IPS-18c (cell line): Measurements from ENCODE around the gene ZNF512.
"Not testable (repeated sequence)": the region's sequence is repeated elsewhere in the genome, so short reads cannot be mapped to it uniquely, and the experiment has no call there.

Experiments
- H3K4me3 ChIP-seq: 2 replicates; pipeline ENCODE4 v1.7.0; 2013; ENCODE audit warnings: low read depth, mild to moderate bottlenecking, low read length, moderate library complexity; ENCODE audit not compliant: insufficient read depth
- H3K9me3 ChIP-seq: one replicate; pipeline ENCODE4 v1.6.1; 2013; ENCODE audit warnings: mild to moderate bottlenecking, low read length, moderate library complexity; ENCODE audit not compliant: control insufficient read depth, insufficient read depth

Gene ZNF512

GRCh38 chr2:27582695-27583389 lies at the start of gene ZNF512:
Gene ZNF512 (plus strand): TSS chr2:27583042. CDS start chr2:27583113, 71 bp downstream.
- Histone ChIP-seq H3K9me3 (no peaks in the 10 kb centered on the region), H3K4me3 (peak within 1 kb of the TSS; percentile 79)

- Histone ChIP-seq H3K9me3 (peaks cover 3% of the 10 kb centered on the region), H3K4me3 (no peak overlapping the region)
Observed at GRCh38 chr2:27537287-27537686, 45.6 kb upstream of the ZNF512 start.

- not testable (repeated sequence) for H3K9me3 ChIP-seq, H3K4me3 ChIP-seq
Observed at GRCh38 chr2:27538839-27539450, 43.9 kb upstream of the ZNF512 start.

GRCh38 chr2:27539649-27540048 lies 43.2 kb upstream of the ZNF512 start:
- not testable (repeated sequence) for H3K9me3 ChIP-seq, H3K4me3 ChIP-seq

GRCh38 chr2:27544143-27544821 lies 38.6 kb upstream of the ZNF512 start:
- Histone ChIP-seq H3K4me3 (no peak overlapping the region), H3K9me3 (peaks cover 5% of the 10 kb centered on the region)

- Histone ChIP-seq H3K9me3 (peaks cover 5% of the 10 kb centered on the region), H3K4me3 (no peak overlapping the region)
Observed at GRCh38 chr2:27545348-27546141, 37.3 kb upstream of the ZNF512 start.

GRCh38 chr2:27549303-27549702 lies 33.5 kb upstream of the ZNF512 start:
- Histone ChIP-seq H3K9me3 (peaks cover 2% of the 10 kb centered on the region), H3K4me3 (no peak overlapping the region)

- no peak overlapping the region for H3K4me3 ChIP-seq
- no peaks in the 10 kb centered on the region for H3K9me3 ChIP-seq
Observed at GRCh38 chr2:27551514-27551913, 31.3 kb upstream of the ZNF512 start.

- Histone ChIP-seq H3K4me3 (no peak overlapping the region), H3K9me3 (no peaks in the 10 kb centered on the region)
Observed at GRCh38 chr2:27552941-27553340, 29.9 kb upstream of the ZNF512 start.

GRCh38 chr2:27554451-27554850 lies 28.4 kb upstream of the ZNF512 start:
- H3K9me3 ChIP-seq, H3K4me3 ChIP-seq: not testable (repeated sequence)

GRCh38 chr2:27559228-27559627 lies 23.6 kb upstream of the ZNF512 start:
- no peak overlapping the region for H3K4me3 ChIP-seq
- H3K9me3 ChIP-seq = no peaks in the 10 kb centered on the region

GRCh38 chr2:27561060-27561459 lies 21.8 kb upstream of the ZNF512 start:
- H3K4me3 ChIP-seq = no peak overlapping the region
- no peaks in the 10 kb centered on the region for H3K9me3 ChIP-seq

- no peaks in the 10 kb centered on the region for H3K9me3 ChIP-seq
- H3K4me3 ChIP-seq = no peak overlapping the region
Observed at GRCh38 chr2:27566628-27567027, 16.2 kb upstream of the ZNF512 start.

GRCh38 chr2:27569398-27569797 lies 13.4 kb upstream of the ZNF512 start:
- no peak overlapping the region for H3K4me3 ChIP-seq
- H3K9me3 ChIP-seq = no peaks in the 10 kb centered on the region

GRCh38 chr2:27571197-27571596 lies 11.6 kb upstream of the ZNF512 start:
- no peak overlapping the region for H3K4me3 ChIP-seq
- H3K9me3 ChIP-seq = no peaks in the 10 kb centered on the region

GRCh38 chr2:27571681-27572080 lies 11.2 kb upstream of the ZNF512 start:
- H3K9me3 ChIP-seq = no peaks in the 10 kb centered on the region
- H3K4me3 ChIP-seq = no peak overlapping the region

GRCh38 chr2:27572439-27572838 lies 10.4 kb upstream of the ZNF512 start:
- Histone ChIP-seq H3K4me3 (no peak overlapping the region), H3K9me3 (no peaks in the 10 kb centered on the region)
